Spleen (tissue), 11 donors: Measurements from ENCODE around the gene TMEM256. TPM values are rescaled to one million over a fixed set of nuclear protein-coding genes. Genes with fewer than 3 reads are reported as not detected.

ENCODE experiments used
- DNase-seq: peaks from one replicate; pipeline ENCODE4 v3.0.0-alpha.2; 2020
- H3K27ac ChIP-seq, 8 donors: fragments of 200-600 bp; sonication (generic) in 7 of 8; 1 replicate in 4 of 8; 2 replicates in 4 of 8; pipeline versions ENCODE4 v1.5.0 to v1.8.0; 2016 to 2021; ENCODE audit warnings: inconsistent platforms in 4 of 8, mild to moderate bottlenecking in 4 of 8, moderate library complexity in 1 of 8
- H3K27me3 ChIP-seq, 7 donors: fragments of 200-600 bp; sonication (generic) in 6 of 7; replicated peaks in 1 of 7; 1 replicate in 4 of 7; 2 replicates in 3 of 7; pipeline versions ENCODE4 v1.5.0 to v1.8.0; 2016 to 2021; ENCODE audit warnings: inconsistent platforms in 3 of 7, mild to moderate bottlenecking in 1 of 7
- H3K36me3 ChIP-seq, 6 donors: fragments of 200-600 bp; sonication (generic) in 5 of 6; 1 replicate in 4 of 6; 2 replicates in 2 of 6; pipeline versions ENCODE4 v1.5.0 to v1.8.0; 2016 to 2021; ENCODE audit warnings: inconsistent platforms in 2 of 6
- H3K4me1 ChIP-seq, 6 donors: fragments of 200-600 bp; sonication (generic) in 5 of 6; 1 replicate in 3 of 6; 2 replicates in 3 of 6; pipeline versions ENCODE4 v1.5.0 to v1.8.0; 2016 to 2021; ENCODE audit warnings: inconsistent platforms in 3 of 6
- H3K4me3 ChIP-seq, 8 donors: fragments of 200-600 bp; sonication (generic) in 7 of 8; 1 replicate in 4 of 8; 2 replicates in 4 of 8; pipeline versions ENCODE4 v1.5.0 to v1.8.0; 2016 to 2021; ENCODE audit warnings: inconsistent platforms in 4 of 8, mild to moderate bottlenecking in 4 of 8, moderate library complexity in 2 of 8
- H3K9me3 ChIP-seq, 8 donors: fragments of 200-600 bp; sonication (generic) in 7 of 8; 1 replicate in 4 of 8; 2 replicates in 4 of 8; pipeline versions ENCODE4 v1.5.0 to v1.8.0; 2016 to 2021; ENCODE audit warnings: inconsistent platforms in 4 of 8
- CTCF ChIP-seq, 11 experiments: fragments of 200-600 bp in 7 of 11; fragments of 450-650 bp in 4 of 11; sonication (generic) in 4 of 11; IDR thresholded peaks in 8 of 11; conservative IDR thresholded peaks in 3 of 11; 1 replicate in 7 of 11; 2 replicates in 4 of 11; pipeline versions ENCODE4 v1.4.0 to v1.8.0; 2016 to 2021; ENCODE audit warnings: antibody characterized with exemption in 11 of 11, inconsistent platforms in 4 of 11, mild to moderate bottlenecking in 1 of 11
- POLR2A ChIP-seq, 3 donors: fragments of 450-650 bp; IDR thresholded peaks; one replicate each; pipeline ENCODE4 v1.5.1; 2017; ENCODE audit warnings: antibody characterized with exemption in 3 of 3, mild to moderate bottlenecking in 1 of 3
- POLR2AphosphoS5 ChIP-seq, 3 donors: sonication (generic); formaldehyde crosslinking; IDR thresholded peaks; one replicate each; pipeline ENCODE4 v1.5.1; 2017; ENCODE audit warnings: antibody characterized with exemption in 3 of 3
- WGBS, 5 donors: extraction: QIAGEN DNeasy Blood & Tissue Kit in 3 of 5; methylation state at CpG; one replicate each; pipeline versions ENCODE4 v1.1.5 to v1.1.7; 2013 to 2018; 5-methylcytosine and 5-hydroxymethylcytosine counted together
- intact Hi-C: fragments of 100-400 bp; cut with DNase I; formaldehyde crosslinking; loops from one replicate; pipeline ENCODE4 v1.15.0; 2023; ENCODE audit warnings: low total_unique reads
- polyA plus RNA-seq, 3 donors: library from polyadenylated mRNA; stranded (reverse); fragments of 200-250 nt; gene quantifications; one replicate each; pipeline ENCODE4 v1.2.1, GENCODE V29; 2013
- total RNA-seq, 7 donors: library from RNA; depleted of rRNA in 3 of 7; stranded (reverse); fragments of >200 nt in 3 of 7; fragmentation: NEBNext Ultra II Directional in 4 of 7; extraction: Animal tissue kit (Norgen Biotek cat#: 25700) in 4 of 7; gene quantifications; one replicate each; pipeline versions ENCODE4 v1.1.0 to v1.2.1, GENCODE V29; 2016 to 2021
- donor health status: healthy with polysubstance abuse.
- donor health status: DM: no; HTN: no; CAD: no; lungs with moderate emphysema.
- donor health status: DM: no; HTN: no; CAD: no.
- donor health status: Bipolar disorder and iron deficiency.
- donor health status: healthy.
- donor health status: DM: no; HTN: no; CAD: no.
- donor health status: DM: yes; HTN: yes; CAD: no.

The TMEM256 gene
- total and polyA plus RNA-seq, 10 donors: 39.1 to 193 (median 54.3) TPM

DNA sequence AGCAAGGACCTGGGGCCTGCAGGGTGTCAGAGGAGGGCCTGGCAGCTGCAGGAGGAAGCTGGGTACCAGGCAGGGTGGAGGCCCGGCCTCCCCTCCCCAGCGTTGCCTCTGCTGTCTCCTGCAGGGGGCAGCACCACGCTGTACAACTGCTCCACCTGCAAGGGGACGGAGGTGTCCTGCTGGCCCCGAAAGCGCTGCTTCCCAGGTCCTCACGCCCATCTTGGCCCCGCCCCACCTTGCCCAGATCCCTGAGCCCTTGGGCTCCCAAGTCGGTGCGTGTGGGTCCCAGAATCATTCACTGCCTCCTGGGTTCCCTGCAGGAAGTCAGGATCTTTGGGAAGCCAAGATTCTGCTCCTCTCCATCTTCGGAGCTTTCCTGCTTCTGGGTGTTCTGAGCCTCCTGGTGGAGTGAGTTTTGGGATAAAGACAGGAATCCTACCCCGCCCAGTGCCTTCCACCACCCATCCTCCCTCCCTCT lies 47.8 kb downstream of the TMEM256 start:
- intact Hi-C loops: loop anchor here (5.0 to 10.0 kb wide), 2 partner anchors 81 to 159 kb away; partner anchors contain the start of genes FGF11 and TMEM102
- Histone ChIP-seq H3K36me3 (peaks cover 0 to 3% (median 0%) of the 10 kb centered on the region in 6 donors), H3K9me3 (no peaks in the 10 kb centered on the region), H3K27me3 (no peaks in the 10 kb centered on the region), H3K4me3 (peak overlapping the region in 1 of 8 donors; percentile 1), H3K27ac (peak overlapping the region in 7 of 8 donors; percentile 0 to 46 (median 26)), H3K4me1 (peaks cover 17 to 58% (median 38%) of the 10 kb centered on the region in 6 donors)
- 10 to 31% (median 12%) methylated on average over 4 to 12 of the region's 12 CpGs for whole genome bisulfite sequencing, 5 donors
- DNase-seq: peak; percentile 96
- TF ChIP-seq POLR2A (IDR thresholded peaks at IDR 0.05) (no peak), CTCF (IDR thresholded peaks at IDR 0.05 in 8 of 11, conservative IDR thresholded peaks at IDR 0.05 in 3 of 11) (peak; percentile 84 to 99 (median 95)), POLR2AphosphoS5 (IDR thresholded peaks at IDR 0.05) (peak; percentile 72 to 82 (median 74))

GRCh38 chr17:7355573-7355972 lies 48.3 kb downstream of the TMEM256 start:
- Histone ChIP-seq H3K36me3 (peaks cover 0 to 9% (median 0%) of the 10 kb centered on the region in 6 donors), H3K4me1 (peaks cover 22 to 63% (median 44%) of the 10 kb centered on the region in 6 donors), H3K9me3 (no peaks in the 10 kb centered on the region), H3K27ac (peak overlapping the region in 3 of 8 donors; percentile 26 to 40 (median 34)), H3K27me3 (no peaks in the 10 kb centered on the region), H3K4me3 (no peak overlapping the region)
- intact Hi-C loops: loop anchor here (5.0 to 10.0 kb wide), 2 partner anchors 82 to 159 kb away; partner anchors contain the start of genes FGF11 and TMEM102
- TF ChIP-seq POLR2A (IDR thresholded peaks at IDR 0.05) (no peak), CTCF (IDR thresholded peaks at IDR 0.05 in 8 of 11, conservative IDR thresholded peaks at IDR 0.05 in 3 of 11) (no peak)
- DNase-seq: no peak
- 78 to 88% (median 80%) methylated on average over 8 of the region's 8 CpGs for WGBS, 5 donors

- intact Hi-C loops: loop anchor here (5.0 to 10.0 kb wide), 2 partner anchors 82 to 160 kb away; partner anchors contain the start of genes FGF11 and TMEM102
- Histone ChIP-seq H3K27me3 (no peaks in the 10 kb centered on the region), H3K4me3 (peak within 1 kb of the TSS in 1 of 8 donors; percentile 1), H3K4me1 (peaks cover 27 to 68% (median 49%) of the 10 kb centered on the region in 6 donors), H3K9me3 (no peaks in the 10 kb centered on the region), H3K27ac (peak within 1 kb of the TSS in 4 of 8 donors; percentile 26 to 94 (median 33)), H3K36me3 (peaks cover 0 to 11% (median 0%) of the 10 kb centered on the region in 6 donors)
- no peak for DNase-seq
- TF ChIP-seq POLR2AphosphoS5 (IDR thresholded peaks at IDR 0.05) (peak in 1 of 3 donors; percentile 34), CTCF (IDR thresholded peaks at IDR 0.05 in 8 of 11, conservative IDR thresholded peaks at IDR 0.05 in 3 of 11) (peak in 1 of 11 experiments; percentile 20), POLR2A (IDR thresholded peaks at IDR 0.05) (no peak)
- WGBS, 5 donors: 60 to 77% (median 67%) methylated on average over 1 to 10 of the region's 10 CpGs
Measured at GRCh38 chr17:7355053-7355452, 48.8 kb downstream of the TMEM256 start, which contains the start of gene TMEM95. TMEM95 (plus strand) TSS chr17:7355156; CDS start chr17:7355205, 49 bp downstream.

DNA sequence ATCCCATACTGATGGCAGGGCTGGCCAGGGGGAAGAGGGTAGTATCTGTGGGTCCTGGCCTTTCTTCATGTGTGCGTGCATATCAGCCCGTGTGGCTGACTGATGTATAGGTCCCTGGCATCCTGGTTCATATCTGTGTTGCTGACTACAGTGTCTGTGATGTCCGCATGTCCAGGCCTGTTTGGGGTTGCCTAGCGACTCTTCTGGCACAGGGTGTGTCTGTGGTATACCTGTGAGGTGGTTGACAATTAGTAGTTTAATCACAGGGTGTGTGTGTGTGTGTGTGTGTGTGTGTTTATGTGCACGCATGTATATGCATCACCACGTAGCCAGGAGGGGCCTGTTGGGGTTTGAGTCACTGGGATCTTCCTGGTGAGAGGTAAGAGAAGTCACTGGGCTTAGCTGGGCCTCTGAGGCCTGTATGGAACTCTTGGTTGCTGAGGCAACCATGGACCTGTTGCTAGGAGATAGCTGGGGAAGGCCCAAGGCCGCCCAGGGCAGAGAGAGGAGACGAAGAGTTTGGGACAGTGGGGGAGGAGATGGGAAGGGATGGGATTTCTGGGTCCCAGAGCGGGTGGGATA lies 49.5 kb downstream of the TMEM256 start:
- Histone ChIP-seq H3K4me1 (peaks cover 32 to 75% (median 56%) of the 10 kb centered on the region in 6 donors), H3K36me3 (peaks cover 0 to 18% (median 0%) of the 10 kb centered on the region in 6 donors), H3K4me3 (no peak overlapping the region), H3K27ac (peak overlapping the region in 1 of 8 donors; percentile 94), H3K27me3 (no peaks in the 10 kb centered on the region), H3K9me3 (no peaks in the 10 kb centered on the region)
- WGBS, 5 donors: 78 to 93% (median 85%) methylated on average over 7 to 9 of the region's 9 CpGs
- intact Hi-C loops: loop anchor here (10.0 kb wide), 1 partner anchor 160 kb away; no protein-coding TSS in a partner anchor
- TF ChIP-seq CTCF (IDR thresholded peaks at IDR 0.05 in 8 of 11, conservative IDR thresholded peaks at IDR 0.05 in 3 of 11) (no peak), POLR2A (IDR thresholded peaks at IDR 0.05) (no peak), POLR2AphosphoS5 (IDR thresholded peaks at IDR 0.05) (no peak)
- no peak for DNase-seq
